HuH-7.5 (cell line): ENCODE measurements around the gene LMO7.

ENCODE experiments used
- DNase-seq: peaks from one replicate; pipeline ENCODE4 v3.0.0; 2011; ENCODE audit warnings: low spot score

LMO7 gene

GRCh38 chr13:75801388-75801945, 165.3 kb downstream of the LMO7 start:
- DNase-seq, result no peak

DNA sequence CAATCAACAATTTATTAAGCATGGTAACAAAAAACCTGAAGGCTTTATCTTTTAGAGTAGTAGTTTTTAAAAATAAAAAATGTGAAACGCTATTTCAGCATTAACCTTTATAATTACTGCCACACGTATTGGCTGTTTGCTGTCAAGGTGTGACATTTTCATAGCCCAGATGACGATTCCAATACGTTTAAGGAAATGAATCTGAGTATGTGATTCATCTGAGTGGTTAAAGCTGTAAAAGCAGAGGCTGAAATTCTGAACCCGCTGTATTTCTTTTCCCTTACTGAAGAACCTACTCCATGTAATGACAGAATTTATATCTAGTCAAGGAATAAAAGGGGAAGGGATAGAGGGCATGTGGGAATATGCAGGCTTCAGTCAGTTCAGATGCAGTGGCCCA, 166.0 kb downstream of the LMO7 start:
- no peak for DNase-seq

DNA sequence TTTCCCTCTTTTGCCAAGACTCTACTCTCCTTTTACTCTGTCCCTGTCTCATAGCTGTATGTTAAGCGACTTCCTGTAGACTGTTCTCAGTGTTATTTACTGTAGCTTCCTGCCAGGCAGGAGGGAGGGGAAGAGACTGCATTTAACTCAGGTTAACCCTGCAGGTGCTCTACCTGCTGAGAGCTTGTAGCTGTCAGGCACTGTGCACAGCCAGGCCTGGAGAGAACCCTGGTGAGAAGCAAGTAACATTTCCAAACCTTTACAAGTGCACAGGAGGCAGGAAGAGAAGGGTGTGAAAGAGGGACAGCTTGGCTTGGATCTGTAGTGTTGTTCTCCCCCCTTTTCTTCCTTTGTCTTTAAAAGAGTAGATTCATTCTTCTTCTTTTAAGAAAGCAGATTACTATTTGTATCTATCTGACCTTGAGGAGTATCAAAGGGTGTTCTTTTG, 167.1 kb downstream of the LMO7 start:
- DNase-seq, result no peak

- DNase-seq, result no peak
Observed at GRCh38 chr13:75804054-75804453, 167.9 kb downstream of the LMO7 start.

DNA sequence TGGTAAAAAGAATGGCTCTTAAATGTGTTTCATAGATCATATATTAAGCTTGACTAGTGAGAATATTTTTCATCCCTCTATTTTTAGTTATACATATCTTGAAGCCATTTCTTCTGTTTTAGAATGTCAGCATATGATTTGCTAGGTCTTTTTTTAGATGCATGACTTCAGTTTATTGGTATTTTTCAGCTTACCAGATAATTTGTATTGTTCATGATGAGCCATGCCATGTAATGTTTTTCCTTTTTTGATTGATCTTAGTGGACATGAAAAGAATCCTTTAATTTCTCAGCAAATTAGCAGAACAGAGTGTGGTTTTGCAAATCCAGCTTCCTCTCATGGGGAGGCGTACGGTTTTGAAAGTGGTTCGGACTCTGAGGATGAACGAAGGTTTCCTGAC, 168.5 kb downstream of the LMO7 start:
- DNase-seq, result no peak

DNA sequence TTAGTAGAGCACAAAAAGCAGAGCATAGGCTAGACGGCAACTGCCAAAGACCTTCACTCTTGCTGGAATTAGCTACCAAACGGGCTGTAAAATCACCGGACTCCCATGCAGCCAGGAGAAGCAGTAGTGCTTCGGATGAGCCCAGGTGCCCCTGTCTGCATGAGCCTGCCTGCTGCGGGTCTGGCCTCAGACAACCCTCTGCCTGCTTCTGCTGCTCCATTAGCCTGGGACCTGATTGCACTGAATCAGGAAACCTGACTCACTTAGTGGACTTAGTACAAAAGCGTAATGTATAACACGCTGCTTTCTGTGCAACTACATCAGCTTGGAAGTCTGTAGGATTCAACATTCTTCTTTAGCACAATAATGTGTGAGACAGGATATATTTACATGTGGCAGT, 170.0 kb downstream of the LMO7 start:
- DNase-seq, result no peak

DNA sequence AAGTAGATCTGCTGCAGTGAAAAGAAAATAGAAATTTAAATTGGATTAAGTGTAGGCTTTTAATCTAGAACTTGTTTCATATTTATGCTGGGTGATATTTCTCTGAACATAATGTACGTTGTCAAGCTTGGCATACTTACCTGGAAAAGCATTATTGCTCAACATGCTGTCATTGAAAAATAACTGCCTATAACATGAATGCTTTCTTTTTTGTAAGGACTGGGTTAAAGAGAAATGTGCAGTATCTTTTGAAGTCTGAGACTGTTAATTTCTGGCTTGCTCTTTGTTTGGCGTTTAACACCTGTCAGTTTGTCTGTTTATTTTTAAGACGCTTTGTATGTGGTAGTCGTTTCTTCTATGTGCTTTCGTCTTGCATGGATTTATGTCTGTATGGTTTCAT, 175.2 kb downstream of the LMO7 start:
- no peak for DNase-seq

DNA sequence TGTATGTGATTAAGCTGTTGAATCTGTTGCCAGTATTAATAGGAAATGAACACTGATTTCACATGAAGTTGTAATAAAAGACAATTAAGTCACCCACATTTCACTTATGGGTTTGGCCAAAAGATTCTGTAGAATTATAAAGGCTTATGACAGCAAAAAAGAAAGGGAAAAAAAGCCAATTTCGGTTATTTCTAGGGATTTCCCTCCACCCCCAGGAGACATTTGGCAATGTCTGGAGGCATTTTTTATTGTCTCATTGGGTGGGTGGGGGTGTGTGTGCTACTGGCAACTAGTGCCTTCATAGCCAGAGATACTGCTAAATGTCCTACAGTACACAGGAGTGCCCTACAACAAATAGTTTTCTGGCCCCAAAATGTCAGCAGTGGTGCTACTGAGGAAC, 175.7 kb downstream of the LMO7 start:
- DNase-seq, result no peak

GRCh38 chr13:75812751-75813181, 176.6 kb downstream of the LMO7 start:
- DNase-seq, result no peak

GRCh38 chr13:75813323-75813722, 177.2 kb downstream of the LMO7 start:
- DNase-seq, result no peak

- DNase-seq, result no peak
Observed at GRCh38 chr13:75818179-75818967, 182.2 kb downstream of the LMO7 start.

DNA sequence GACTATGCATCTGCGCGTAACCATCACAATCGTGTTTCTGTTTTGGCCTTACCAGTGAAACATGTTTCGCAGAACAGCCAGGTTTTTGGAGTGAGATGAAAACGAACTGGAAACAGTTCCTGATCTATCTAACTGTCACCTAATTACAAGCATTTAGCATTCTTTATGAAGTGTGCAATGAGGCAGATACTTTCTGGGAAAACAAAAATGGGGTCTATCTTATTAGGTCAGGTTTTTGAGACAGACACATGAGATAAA, 182.8 kb downstream of the LMO7 start:
- DNase-seq, result no peak

GRCh38 chr13:75825161-75825560, 189.0 kb downstream of the LMO7 start:
- DNase-seq, result no peak

- no peak for DNase-seq
Observed at GRCh38 chr13:75825594-75825993, 189.5 kb downstream of the LMO7 start.

DNA sequence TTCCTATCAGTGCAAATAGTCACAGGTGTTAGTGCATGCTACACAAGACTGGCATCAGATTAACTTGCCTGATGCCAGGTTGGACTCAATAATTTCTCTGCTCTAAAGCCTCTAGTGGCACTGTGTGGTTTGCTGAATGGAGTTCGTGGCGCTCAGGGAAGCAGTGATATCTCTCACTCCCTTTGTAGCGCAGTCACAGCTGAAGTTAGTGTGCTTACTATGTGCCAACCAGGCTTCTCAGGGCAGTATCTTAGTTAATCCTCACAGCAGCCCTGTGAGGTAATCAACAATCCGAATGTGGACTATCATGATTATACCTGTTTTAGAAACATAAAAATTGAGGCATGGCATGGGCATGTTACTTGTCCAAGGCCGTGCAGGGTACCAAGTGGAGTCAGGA, 190.3 kb downstream of the LMO7 start:
- no peak for DNase-seq

- no peak for DNase-seq
Observed at GRCh38 chr13:75829830-75830229, 193.7 kb downstream of the LMO7 start.

DNA sequence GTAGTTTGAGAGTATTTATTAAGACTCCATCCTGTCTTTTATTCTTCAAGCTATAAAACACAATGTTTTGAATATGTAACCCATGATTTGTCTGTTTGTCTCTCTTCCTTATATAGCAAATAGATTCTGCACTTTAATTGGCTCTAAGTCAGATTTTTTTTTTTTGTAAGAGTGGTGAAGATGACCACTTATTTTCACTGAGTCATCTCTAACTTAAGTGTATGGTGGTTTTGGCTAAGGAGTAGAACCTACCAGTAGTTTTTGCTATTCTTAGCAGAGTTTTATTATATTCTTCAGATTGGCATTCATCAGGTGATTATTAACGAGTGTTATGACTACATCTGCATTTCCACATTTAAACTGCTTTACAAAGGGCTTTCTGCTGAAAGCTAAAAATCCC, 194.7 kb downstream of the LMO7 start:
- no peak for DNase-seq

DNA sequence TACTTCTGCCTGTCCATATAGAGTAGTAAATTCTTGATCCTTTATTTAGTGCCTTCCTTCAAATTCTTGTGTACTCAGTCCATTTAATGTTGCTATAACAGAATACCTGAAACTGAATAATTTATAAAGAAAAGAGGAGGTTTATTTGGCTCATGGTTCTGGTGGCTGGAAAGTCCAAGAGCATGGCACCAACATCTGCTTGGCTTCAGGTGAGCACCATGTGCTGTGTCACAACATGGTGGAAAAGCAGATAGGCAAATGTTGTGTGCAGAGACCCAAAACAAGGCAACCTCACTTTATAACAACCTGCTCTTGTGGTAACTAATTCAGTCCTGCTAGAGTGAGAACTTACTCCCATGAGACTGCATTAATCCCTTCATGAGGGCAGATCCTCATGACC, 195.3 kb downstream of the LMO7 start:
- no peak for DNase-seq

- DNase-seq, result no peak
Observed at GRCh38 chr13:75832812-75833211, 196.7 kb downstream of the LMO7 start.

DNA sequence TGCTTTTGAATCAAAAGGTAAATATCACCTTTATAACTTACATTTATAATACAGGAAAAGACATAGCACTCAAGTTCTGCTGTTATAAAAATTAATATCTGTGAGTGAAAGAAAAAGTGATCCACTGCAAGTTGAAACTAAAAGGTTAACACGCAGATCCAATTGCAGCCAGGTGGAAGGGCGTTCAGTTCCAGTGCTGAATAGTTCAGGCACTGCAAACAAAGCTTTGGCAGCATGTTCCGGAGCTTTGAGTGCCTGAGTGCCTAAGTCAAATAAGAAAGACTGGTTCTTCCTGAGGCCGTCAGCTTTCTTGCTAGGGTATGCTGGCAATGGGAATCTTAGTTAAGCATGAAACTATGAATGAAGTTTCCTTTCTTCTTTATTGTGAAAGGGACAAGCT, 200.3 kb downstream of the LMO7 start:
- DNase-seq, result no peak

DNA sequence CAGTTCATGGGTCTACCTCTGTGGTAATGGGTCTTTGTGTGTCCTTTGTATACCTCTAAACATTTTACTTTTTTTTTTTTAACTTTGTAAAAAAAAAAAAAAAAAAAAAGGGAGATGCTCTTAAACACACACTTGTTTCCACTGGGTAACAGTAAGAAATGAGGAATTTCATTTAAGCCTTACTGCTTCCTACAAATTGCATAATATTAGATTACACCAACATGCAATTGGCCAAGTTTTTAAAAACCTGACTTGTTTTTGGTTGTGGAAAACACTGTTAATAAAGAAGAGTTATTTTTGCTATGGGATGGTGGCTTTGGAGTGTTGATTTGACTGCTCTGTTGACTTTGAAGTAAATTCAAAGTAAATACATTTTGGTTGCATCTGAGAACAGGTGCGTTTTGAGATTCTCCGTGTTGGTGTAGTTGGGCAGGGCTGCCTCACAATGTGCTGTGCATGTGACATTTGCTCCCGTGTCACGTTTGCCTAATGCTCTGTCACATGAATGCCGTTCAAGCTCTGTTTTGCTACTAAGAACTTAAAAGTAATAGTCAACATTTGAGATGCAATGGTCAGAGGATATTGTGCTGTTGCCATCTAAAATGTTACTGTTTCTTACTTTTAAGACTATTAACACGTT, 202.4 kb downstream of the LMO7 start:
- DNase-seq, result no peak

- no peak for DNase-seq
Observed at GRCh38 chr13:75839406-75839805, 203.3 kb downstream of the LMO7 start.

DNA sequence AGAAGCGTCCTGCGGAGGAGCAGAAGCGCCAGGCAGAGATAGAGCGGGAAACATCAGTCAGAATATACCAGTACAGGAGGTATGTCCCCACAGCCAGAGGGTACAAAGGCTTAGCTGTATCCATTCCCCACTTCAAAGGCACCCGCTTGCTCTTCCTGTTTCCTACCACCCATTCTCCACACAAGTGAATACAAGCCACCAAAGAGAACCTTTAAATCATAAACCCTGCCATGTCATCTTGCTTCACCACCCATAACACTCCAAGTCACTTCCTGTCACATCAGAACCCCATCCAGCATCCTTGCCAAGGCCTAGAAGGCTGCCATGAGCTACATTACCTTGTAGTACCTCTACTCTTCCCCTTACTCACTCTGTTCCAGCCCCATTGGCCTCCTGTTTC, 205.8 kb downstream of the LMO7 start:
- DNase-seq, result no peak

DNA sequence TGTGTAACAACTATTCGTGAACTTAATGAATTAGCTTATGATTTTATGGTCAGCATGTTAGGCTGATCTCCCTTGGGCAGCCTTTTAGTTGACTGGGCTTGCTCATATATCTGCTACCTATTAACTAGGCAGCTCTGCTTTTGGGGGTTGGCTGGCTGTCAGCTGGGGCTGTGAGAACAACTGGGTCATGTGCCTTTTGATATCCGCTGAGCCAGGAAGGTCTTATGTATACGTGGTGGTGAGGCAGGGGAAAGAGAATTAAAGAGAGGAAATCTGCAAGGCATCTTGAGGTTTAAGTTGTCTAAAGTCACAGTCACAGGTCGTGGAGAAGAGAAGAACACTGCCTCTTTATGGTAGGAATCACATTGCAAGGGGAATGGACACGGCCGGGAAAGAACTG, 206.9 kb downstream of the LMO7 start:
- no peak for DNase-seq
